ENCODE results near the gene URI1.
"Not testable (repeated sequence)": the region's sequence is repeated elsewhere in the genome, so short reads cannot be mapped to it uniquely, and the experiment has no call there.

Gene URI1

GRCh38 chr19:29942404-29943261 lies 594 bp downstream of the URI1 start:
- DNase-seq (ENCODE audit: low read depth): peak; percentile 28

- DNase-seq (ENCODE audit: low read depth): peak; percentile 25
Observed at GRCh38 chr19:29943615-29944014, 1.6 kb downstream of the URI1 start.

- no peak for DNase-seq (ENCODE audit: low read depth)
Observed at GRCh38 chr19:29944390-29945012, 2.5 kb downstream of the URI1 start.

- DNase-seq (ENCODE audit: low read depth): no peak
Observed at GRCh38 chr19:29945017-29945416, 3.0 kb downstream of the URI1 start.

GRCh38 chr19:29945433-29945832 lies 3.4 kb downstream of the URI1 start:
- no peak for DNase-seq (ENCODE audit: low read depth)

- DNase-seq (ENCODE audit: low read depth): no peak
Observed at GRCh38 chr19:29946645-29947044, 4.6 kb downstream of the URI1 start.

- peak; percentile 50 for DNase-seq (ENCODE audit: low read depth)
Observed at GRCh38 chr19:29947871-29948270, 5.8 kb downstream of the URI1 start.

- not testable (repeated sequence) for DNase-seq (ENCODE audit: low read depth)
Observed at GRCh38 chr19:29948759-29949470, 6.9 kb downstream of the URI1 start.

GRCh38 chr19:29952177-29952576 lies 10.1 kb downstream of the URI1 start:
- no peak for DNase-seq (ENCODE audit: low read depth)

GRCh38 chr19:29952646-29953045 lies 10.6 kb downstream of the URI1 start:
- no peak for DNase-seq (ENCODE audit: low read depth)

- peak; percentile 31 for DNase-seq (ENCODE audit: low read depth)
Observed at GRCh38 chr19:29953352-29954247, 11.6 kb downstream of the URI1 start.

GRCh38 chr19:29956855-29957254 lies 14.8 kb downstream of the URI1 start:
- no peak for DNase-seq (ENCODE audit: low read depth)

- no peak for DNase-seq (ENCODE audit: low read depth)
Observed at GRCh38 chr19:29961311-29961710, 19.3 kb downstream of the URI1 start.

- DNase-seq (ENCODE audit: low read depth): no peak
Observed at GRCh38 chr19:29962793-29963192, 20.8 kb downstream of the URI1 start.

GRCh38 chr19:29963576-29963975 lies 21.5 kb downstream of the URI1 start:
- DNase-seq (ENCODE audit: low read depth): no peak

- peak; percentile 55 for DNase-seq (ENCODE audit: low read depth)
Observed at GRCh38 chr19:29964171-29964570, 22.1 kb downstream of the URI1 start.

- no peak for DNase-seq (ENCODE audit: low read depth)
Observed at GRCh38 chr19:29965492-29965891, 23.5 kb downstream of the URI1 start.

GRCh38 chr19:29966142-29966541 lies 24.1 kb downstream of the URI1 start:
- not testable (repeated sequence) for DNase-seq (ENCODE audit: low read depth)

GRCh38 chr19:29966588-29967249 lies 24.7 kb downstream of the URI1 start:
- DNase-seq (ENCODE audit: low read depth): peak; percentile 18

GRCh38 chr19:29967623-29968022 lies 25.6 kb downstream of the URI1 start:
- DNase-seq (ENCODE audit: low read depth): peak; percentile 44

- no peak for DNase-seq (ENCODE audit: low read depth)
Observed at GRCh38 chr19:29969891-29970290, 27.9 kb downstream of the URI1 start.
